Measurements from ENCODE around the gene KIF3C. TPM values are rescaled to one million over a fixed set of nuclear protein-coding genes. Genes with fewer than 3 reads are reported as not detected.

Gene KIF3C
- total and polyA plus RNA-seq, 2 of the 4 experiments (the other 2 are of a cell fraction), result 8.3 to 15.4 TPM

DNA sequence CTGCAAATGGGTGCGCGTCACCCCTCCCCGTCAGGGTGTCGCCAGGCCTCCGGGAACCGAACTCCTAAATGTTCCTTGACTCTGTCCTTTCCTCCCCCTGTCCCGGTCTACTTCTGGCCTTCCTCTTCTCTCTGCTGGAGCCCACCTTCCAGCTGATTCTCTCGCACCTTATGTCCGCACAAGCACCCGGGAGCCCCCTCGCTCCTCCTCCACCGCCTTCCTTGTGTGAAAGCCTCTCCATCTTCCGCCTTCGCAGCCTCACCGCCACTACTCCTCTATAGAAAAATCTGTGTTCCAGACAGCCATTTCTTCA lies 627 bp upstream of the KIF3C start:
- Histone ChIP-seq H2BK5ac (ENCODE audit: low read depth, low read length, poor library complexity, severe bottlenecking) (no peak overlapping the region), H3K36me3 (ENCODE audit: control insufficient read depth, insufficient read depth, low read length) (peaks cover 4% of the 10 kb centered on the region; the same call in 1 of the 2 replicates), H3K23ac (ENCODE audit: low read depth, low read length) (no peak overlapping the region), H4K5ac (ENCODE audit: low read depth, low read length) (peak overlapping the region; percentile 81), H3K4me2 (ENCODE audit: low read depth, low read length) (peak overlapping the region; percentile 84; the same call in 1 of the 2 replicates), H4K8ac (ENCODE audit: low read depth in 2 of 2, low read length in 2 of 2) (peak overlapping the region; percentile 54 to 66; a peak in 2 of 4 replicates), H2AFZ (replicated peaks; ENCODE audit: low read length, poor library complexity) (peak overlapping the region; percentile 98), H3K56ac (ENCODE audit: extremely low read depth, insufficient read depth, low read length) (no peak overlapping the region), H2BK120ac (ENCODE audit: low read depth, low read length) (0 out of 2 replicates have a peak overlapping the region, but pooled peaks have one; percentile 18), H2AK5ac (ENCODE audit: low read depth, low read length) (no peak overlapping the region), H3K27me3 (ENCODE audit: control insufficient read depth, insufficient read depth, low read length) (no peaks in the 10 kb centered on the region), H3K9me1 (ENCODE audit: insufficient read depth, low read length) (peaks cover 9% of the 10 kb centered on the region; the same call in 1 of the 2 replicates), H3K79me1 (ENCODE audit: low read depth in 1 of 2, low read length in 2 of 2) (peaks cover 16 to 39% of the 10 kb centered on the region in 2 experiments), H3K9ac (ENCODE audit: low read depth, low read length) (no peak overlapping the region; the same call in 1 of the 2 replicates), H3K27ac (ENCODE audit: insufficient read depth, low read length) (no peak overlapping the region), H3K4me1 (ENCODE audit: control insufficient read depth, insufficient read depth, low read length) (peaks cover 23% of the 10 kb centered on the region), H4K91ac (ENCODE audit: insufficient read depth, low read depth, low read length) (no peak overlapping the region; the same call in 1 of the 2 replicates), H3K18ac (ENCODE audit: low read depth, low read length) (no peak overlapping the region), H2BK20ac (ENCODE audit: low read depth, low read length) (peak overlapping the region; percentile 8; the same call in 1 of the 2 replicates), H2AK9ac (replicated peaks; ENCODE audit: low read depth, low read length, poor library complexity) (peak overlapping the region; percentile 91), H2BK15ac (ENCODE audit: low read depth, low read length) (peak overlapping the region; percentile 34; the same call in 1 of the 3 replicates), H3K4me3 (ENCODE audit: insufficient read depth, low read depth, low read length) (peak overlapping the region; percentile 84), H3K4ac (ENCODE audit: low read depth, low read length) (peak overlapping the region; percentile 63), H3K9me3 (ENCODE audit: control insufficient read depth, insufficient read depth, low read length) (no peaks in the 10 kb centered on the region), H4K20me1 (ENCODE audit: insufficient read depth, low read length) (0 out of 2 replicates have a peak, but pooled peaks cover 9% of the 10 kb centered on the region), H3K14ac (replicated peaks; ENCODE audit: low read depth, low read length) (no peak overlapping the region)
- in situ Hi-C loops (cut with MboI; ENCODE audit: low sequenced_read_pairs) (no loop called here), dilution Hi-C loops (cut with HindIII; ENCODE audit: low sequenced_read_pairs, unreplicated experiment) (no loop called here), intact Hi-C loops (cut with micrococcal nuclease) (no loop called here)
- BruUV-seq (replicated peaks), result no TSS peak
- DNase-seq, result no peak
- WGBS, 2 experiments (ENCODE audit: extremely low coverage in 2 of 2, insufficient read length in 1 of 2), result 64% methylated on average over 10 of the region's 15 CpGs; no CpG with 5 or more reads in 1 of the 2 experiments
- TF ChIP-seq RFX5 (IDR thresholded peaks at IDR 0.05; ENCODE audit: low read depth, low read length) (no peak), CEBPB (IDR thresholded peaks at IDR 0.05; ENCODE audit: low read depth, low read length) (no peak), SMC3 (IDR thresholded peaks at IDR 0.05; ENCODE audit: low read depth, low read length) (no peak), MAFK (IDR thresholded peaks at IDR 0.05; ENCODE audit: low read depth, low read length) (no peak), USF2 (IDR thresholded peaks at IDR 0.05; ENCODE audit: low read depth, low read length) (no peak), MXI1 (IDR thresholded peaks at IDR 0.05; ENCODE audit: borderline replicate concordance, low read depth, low read length) (no peak), NFE2L2 (IDR thresholded peaks at IDR 0.05; ENCODE audit: low read depth, low read length) (no peak), FOS (IDR thresholded peaks at IDR 0.05; ENCODE audit: low read depth, low read length) (no peak), CHD1 (IDR thresholded peaks at IDR 0.05; ENCODE audit: low read depth, low read length) (no peak), POLR2A (IDR thresholded peaks at IDR 0.05; ENCODE audit: low read depth, low read length) (no peak), RCOR1 (IDR thresholded peaks at IDR 0.05; ENCODE audit: insufficient replicate concordance, low read length) (no peak)
- TF ChIP-seq, protein P1, sequence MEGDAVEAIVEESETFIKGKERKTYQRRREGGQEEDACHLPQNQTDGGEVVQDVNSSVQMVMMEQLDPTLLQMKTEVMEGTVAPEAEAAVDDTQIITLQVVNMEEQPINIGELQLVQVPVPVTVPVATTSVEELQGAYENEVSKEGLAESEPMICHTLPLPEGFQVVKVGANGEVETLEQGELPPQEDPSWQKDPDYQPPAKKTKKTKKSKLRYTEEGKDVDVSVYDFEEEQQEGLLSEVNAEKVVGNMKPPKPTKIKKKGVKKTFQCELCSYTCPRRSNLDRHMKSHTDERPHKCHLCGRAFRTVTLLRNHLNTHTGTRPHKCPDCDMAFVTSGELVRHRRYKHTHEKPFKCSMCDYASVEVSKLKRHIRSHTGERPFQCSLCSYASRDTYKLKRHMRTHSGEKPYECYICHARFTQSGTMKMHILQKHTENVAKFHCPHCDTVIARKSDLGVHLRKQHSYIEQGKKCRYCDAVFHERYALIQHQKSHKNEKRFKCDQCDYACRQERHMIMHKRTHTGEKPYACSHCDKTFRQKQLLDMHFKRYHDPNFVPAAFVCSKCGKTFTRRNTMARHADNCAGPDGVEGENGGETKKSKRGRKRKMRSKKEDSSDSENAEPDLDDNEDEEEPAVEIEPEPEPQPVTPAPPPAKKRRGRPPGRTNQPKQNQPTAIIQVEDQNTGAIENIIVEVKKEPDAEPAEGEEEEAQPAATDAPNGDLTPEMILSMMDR (conservative IDR thresholded peaks at IDR 0.05; ENCODE audit: low read depth, low read length), result no peak
- CTCF ChIA-PET, result interaction anchor here (0.6 kb wide), 1 partner anchor 43 kb away, joined by 5 read pairs; no protein-coding TSS in a partner anchor
- POLR2A ChIA-PET (ENCODE audit: unreplicated experiment), result interaction anchor here (0.6 kb wide), 1 partner anchor 13 kb away, joined by 3 read pairs; no protein-coding TSS in a partner anchor
- ATAC-seq (ENCODE audit: low read depth), result no peak; the same call in 1 of the 2 replicates

Measured in IMR-90 (cell line).